K562 (cell line): ENCODE measurements around the gene CROCC2. TPM values are rescaled to one million over a fixed set of nuclear protein-coding genes. Genes with fewer than 3 reads are reported as not detected.

ENCODE experiments used
- ATAC-seq: fragments of 200-7000 bp; cut with Tn5 transposase; 3 replicates; pipeline ENCODE4 v1.9.1; 2020; ENCODE audit warnings: moderate library complexity
- BruUV-seq: library from RNA; stranded (reverse); fragments of 400-500 nt; replicated peaks from 2 replicates; lab custom pipeline; 2021; lab: Mats Ljungman, UMichigan
- CTCF ChIA-PET: fragments of 300-600 bp; formaldehyde crosslinking; extraction: SDS; loops from one replicate; lab custom pipeline; 2021; ENCODE audit warnings: low intra/inter-chr PET ratio; lab: Yijun Ruan, JAX
- POLR2A ChIA-PET: fragments of 300-600, 350-650 bp; sonication (Branson Sonifier 250); formaldehyde crosslinking; extraction: SDS; loops from one replicate; lab custom pipeline; 2021; ENCODE audit warnings: antibody characterized with exemption, inconsistent platforms; lab: Yijun Ruan, JAX
- DNase-seq, 4 experiments: peaks; one replicate each; pipeline versions ENCODE4 v3.0.0 to v3.0.0-alpha.2; 2011 to 2018; ENCODE audit warnings: low spot score in 3 of 4, mixed read lengths in 3 of 4; ENCODE audit errors: extremely low read depth in 1 of 4
- FAIRE-seq: peaks from 2 replicates; lab custom pipeline; 2011; peaks lifted over from hg19 to GRCh38; lab: Jason Lieb, UNC
- H2AFZ ChIP-seq: 2 replicates; pipeline ENCODE4 v1.6.0; 2011; ENCODE audit warnings: low read depth, low read length, control low read depth, inconsistent platforms
- H3K27ac ChIP-seq: fragments of 200-600 bp; 3 replicates; pipeline ENCODE4 v1.8.0; 2011; ENCODE audit warnings: low read depth, mild to moderate bottlenecking, control low read depth, inconsistent platforms, low read length, moderate library complexity, mixed read lengths; ENCODE audit errors: extremely low read depth
- H3K27me3 ChIP-seq, 2 experiments: fragments of 300-600 bp in 1 of 2; 2 replicates in 1 of 2; 3 replicates in 1 of 2; pipeline versions ENCODE4 v1.6.0 to v1.8.0; 2011; ENCODE audit warnings: inconsistent platforms in 2 of 2, low read length in 2 of 2, mild to moderate bottlenecking in 1 of 2, mixed read lengths in 1 of 2, moderate library complexity in 1 of 2; ENCODE audit not compliant: control insufficient read depth in 2 of 2, insufficient read depth in 2 of 2
- H3K36me3 ChIP-seq: fragments of 300-600 bp; 3 replicates; pipeline ENCODE4 v1.8.0; 2011; ENCODE audit warnings: mild to moderate bottlenecking, low read length, inconsistent platforms; ENCODE audit not compliant: control insufficient read depth, insufficient read depth
- H3K4me1 ChIP-seq, 2 experiments: fragments of 200-600 bp in 1 of 2; replicated peaks in 1 of 2; 2 replicates in 1 of 2; 3 replicates in 1 of 2; pipeline versions ENCODE4 v1.5.1 to v1.8.0; 2011; ENCODE audit warnings: inconsistent platforms in 2 of 2, low read length in 2 of 2, mild to moderate bottlenecking in 1 of 2, mixed read lengths in 1 of 2, moderate library complexity in 1 of 2; ENCODE audit not compliant: control insufficient read depth in 2 of 2, insufficient read depth in 2 of 2
- H3K4me2 ChIP-seq: 2 replicates; pipeline ENCODE4 v1.6.1; 2011; ENCODE audit warnings: low read length, control low read depth, inconsistent platforms, mixed read lengths; ENCODE audit not compliant: insufficient read depth
- H3K4me3 ChIP-seq: fragments of 200-600 bp; sonication (generic), shearing (Covaris generic); 2 replicates; pipeline ENCODE4 v1.5.1; 2016; ENCODE audit warnings: control low read depth, inconsistent platforms
- H3K79me2 ChIP-seq: fragments of 200-600 bp; 3 replicates; pipeline ENCODE4 v1.8.0; 2011; ENCODE audit warnings: low read length, inconsistent platforms; ENCODE audit not compliant: control insufficient read depth, insufficient read depth
- H3K9ac ChIP-seq, 2 experiments: 2 replicates each; pipeline versions ENCODE4 v1.6.0 to v1.6.1; 2011; ENCODE audit warnings: low read depth in 2 of 2, low read length in 2 of 2, control low read depth in 1 of 2, inconsistent platforms in 1 of 2, mild to moderate bottlenecking in 1 of 2, mixed read lengths in 1 of 2; ENCODE audit not compliant: insufficient read depth in 1 of 2
- H3K9me1 ChIP-seq: one replicate; pipeline ENCODE4 v1.6.0; 2011; ENCODE audit warnings: inconsistent platforms, mild to moderate bottlenecking, low read length, moderate library complexity; ENCODE audit not compliant: control insufficient read depth, insufficient read depth
- H3K9me3 ChIP-seq: replicated peaks from 2 replicates; pipeline ENCODE4 v1.5.1; 2011; ENCODE audit warnings: low read depth, low read length, inconsistent platforms; ENCODE audit not compliant: control insufficient read depth, insufficient read depth
- H4K20me1 ChIP-seq: replicated peaks from 2 replicates; pipeline ENCODE4 v1.6.1; 2011; ENCODE audit warnings: low read length, inconsistent platforms, mixed read lengths; ENCODE audit not compliant: control insufficient read depth, insufficient read depth
- ARID4B ChIP-seq: sonication (generic); formaldehyde crosslinking; IDR thresholded peaks from 2 replicates; pipeline ENCODE4 v1.8.0; 2022; ENCODE audit warnings: mild to moderate bottlenecking, missing genetic modification reagents
- TSC22D4 ChIP-seq: fragments of 450-650 bp; IDR thresholded peaks from 2 replicates; pipeline ENCODE4 v1.6.1; 2016; ENCODE audit warnings: missing genetic modification characterization, missing biosample characterization, control low read depth
- WGBS: fragments of 100-300 bp; shearing (Covaris generic); methylation state at CpG from one replicate; pipeline ENCODE4 v1.1.6; 2016; ENCODE audit warnings: low coverage, mixed read lengths; ENCODE audit not compliant: insufficient coverage; ENCODE audit errors: missing lambda C conversion rate; 5-methylcytosine and 5-hydroxymethylcytosine counted together
- in situ Hi-C: fragments of 300-500 bp; cut with MboI; formaldehyde crosslinking; loops from 4 replicates; pipeline ENCODE4 v1.15.0; 2018; ENCODE audit warnings: inconsistent platforms, mixed read lengths
- intact Hi-C: fragments of 100-400 bp; cut with micrococcal nuclease; formaldehyde crosslinking; loops from 2 replicates; pipeline ENCODE4 v1.14.2; 2022
- polyA plus RNA-seq, 8 experiments: library from polyadenylated mRNA; depleted of rRNA in 4 of 8; stranded (reverse) in 5 of 8; unstranded in 3 of 8; fragments of >200 nt; fragmentation: Nextera tagmentation in 2 of 8; fragmentation: Illumina TruSeq in 1 of 8; extraction: Ambion mirVana in 2 of 8; extraction: Trizol in 1 of 8; gene quantifications; 2 replicates each; pipeline versions ENCODE4 v1.2.1 to v1.2.3, GENCODE V29; 2011 to 2014; ENCODE audit warnings: inconsistent platforms in 1 of 8, missing spikeins in 1 of 8
- total RNA-seq, 7 experiments: library from RNA; depleted of rRNA in 6 of 7; stranded (reverse); fragments of >200 nt in 6 of 7; fragmentation: Illumina TruSeq in 2 of 7; extraction: Trizol in 2 of 7; gene quantifications; 2 replicates each; pipeline versions ENCODE4 v1.2.1 to v1.2.3, GENCODE V29; 2011 to 2021; ENCODE audit warnings: low replicate concordance in 1 of 7

The CROCC2 gene
- total and polyA plus RNA-seq, 9 of the 15 experiments (the other 6 are each of a cell fraction or from before 2014, with no cell fraction given), result not detected

- intact Hi-C loops, result no loop called here
- ATAC-seq, result no peak
- no peak overlapping the region for H2AFZ ChIP-seq
- in situ Hi-C loops, result no loop called here
- H3K9me3 ChIP-seq, result no peaks in the 10 kb centered on the region
- H3K27me3 ChIP-seq, result peaks cover 0 to 36% of the 10 kb centered on the region in 2 experiments; a peak in 2 of 5 replicates
- no peak for FAIRE-seq
- H3K79me2 ChIP-seq, result no peaks in the 10 kb centered on the region
- no TSS peak for BruUV-seq
- no peaks in the 10 kb centered on the region for H3K9me1 ChIP-seq
- no peak for TF ChIP-seq ARID4B
- TF ChIP-seq TSC22D4, result no peak
- H3K4me1 ChIP-seq, result 0 out of 5 replicates have a peak, but pooled peaks cover 0 to 6% of the 10 kb centered on the region in 2 experiments
- H4K20me1 ChIP-seq, result no peaks in the 10 kb centered on the region
- H3K4me2 ChIP-seq, result no peak overlapping the region
- no peak for DNase-seq
- 0% methylated on average over 8 of the region's 22 CpGs for WGBS
- no peak overlapping the region for H3K27ac ChIP-seq
- CTCF ChIA-PET, result no interaction called here
- H3K9ac ChIP-seq, result no peak overlapping the region
- POLR2A ChIA-PET, result interaction anchor here (0.6 kb wide), 1 partner anchor 25 kb away, joined by 3 read pairs; no protein-coding TSS in a partner anchor
- no peaks in the 10 kb centered on the region for H3K36me3 ChIP-seq
- no peak overlapping the region for H3K4me3 ChIP-seq
Measured at GRCh38 chr2:240906911-240907590, 915 bp downstream of the CROCC2 start.
